NCI-H1694 treated with DMSO at 0.1 percent for 48 hours (cell line): ENCODE data around the gene ZNF679.
"Not testable (repeated sequence)": the region's sequence is repeated elsewhere in the genome, so short reads cannot be mapped to it uniquely, and the experiment has no call there.

Experiments used
- DNase-seq: peaks from one replicate; lab custom pipeline; 2025; lab: John Stamatoyannopoulos, UW

Gene ZNF679

DNA sequence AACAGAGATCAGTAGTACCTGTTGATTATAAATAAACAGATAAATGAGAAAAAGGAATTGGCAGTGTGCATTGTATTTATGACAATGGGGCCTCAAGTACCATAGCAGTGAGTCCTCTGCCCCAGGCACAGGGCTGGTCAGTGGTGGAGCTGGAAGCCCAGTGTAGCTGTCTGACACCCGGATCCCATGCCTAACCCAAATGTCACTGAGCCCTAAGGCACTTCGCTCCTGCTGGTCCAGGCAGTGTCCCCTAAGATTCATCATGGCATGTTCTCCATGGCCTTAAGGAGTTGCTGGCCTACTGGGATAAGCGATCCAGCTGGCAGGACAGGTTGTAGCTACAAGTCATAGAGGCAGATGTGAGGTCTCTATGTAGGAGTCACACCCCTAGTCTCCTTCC, 82.2 kb downstream of the ZNF679 start:
- no peak for DNase-seq

DNA sequence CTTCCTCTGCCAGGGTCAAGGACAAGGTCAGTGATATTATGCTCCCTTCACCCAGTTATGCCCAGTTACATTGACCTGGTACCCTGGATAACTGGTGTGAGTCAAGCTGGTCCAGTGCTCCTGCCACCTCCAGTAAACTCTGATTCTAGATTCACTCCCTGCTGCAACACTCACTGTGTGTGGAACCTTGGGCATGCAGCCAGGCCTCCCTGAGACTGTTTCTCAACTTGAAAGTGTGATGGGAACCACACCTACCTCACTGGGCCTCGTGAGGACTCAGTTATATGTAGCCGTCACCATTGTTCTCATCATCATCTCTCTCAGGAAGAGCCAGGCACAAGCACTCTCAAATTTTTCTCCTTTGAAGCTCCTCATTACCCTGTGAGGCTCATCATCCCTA, 84.6 kb downstream of the ZNF679 start:
- DNase-seq = no peak

DNA sequence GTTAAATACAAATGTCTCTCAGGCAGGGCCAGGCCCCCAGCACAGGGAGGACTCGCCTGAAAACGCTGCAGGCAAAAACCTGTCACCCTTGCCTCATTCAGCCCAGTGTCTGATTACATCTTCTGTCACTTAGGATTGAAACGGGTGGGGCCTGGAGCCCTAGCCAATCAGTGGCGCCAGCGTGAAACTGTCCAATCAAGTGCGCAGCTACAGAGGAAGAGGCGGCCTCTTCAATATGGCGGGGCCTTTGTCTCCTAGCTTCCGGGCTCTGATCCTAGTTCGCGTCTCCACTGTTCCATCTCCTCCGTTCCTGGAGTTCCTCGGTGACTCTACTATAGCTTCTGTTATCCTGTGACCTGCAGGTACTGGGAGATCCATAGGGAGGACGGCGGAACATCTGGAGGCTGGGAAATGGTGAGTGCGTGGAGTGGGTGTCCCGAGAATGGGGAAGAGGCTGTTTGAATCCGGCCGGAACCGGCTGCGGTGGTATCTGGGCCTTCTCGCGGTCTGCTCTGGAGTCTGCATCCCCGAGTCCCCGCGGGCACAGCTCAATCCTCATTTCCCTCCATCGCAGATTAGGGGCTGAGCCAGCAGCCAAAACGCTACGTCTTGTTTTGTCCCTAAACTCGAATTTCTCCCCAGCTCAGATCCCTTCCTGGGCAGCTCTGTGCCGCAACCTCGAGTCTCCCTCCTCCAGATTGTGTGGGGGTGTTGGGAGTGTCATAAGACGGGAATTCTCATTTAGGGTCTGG, 85.6 kb downstream of the ZNF679 start, which contains the start of gene ZNF736:
Gene ZNF736 (plus strand): TSS at position 222 of the 752 bp plus-strand sequence. CDS start 190 bp downstream, at position 412.
- DNase-seq = peak; percentile 73

DNA sequence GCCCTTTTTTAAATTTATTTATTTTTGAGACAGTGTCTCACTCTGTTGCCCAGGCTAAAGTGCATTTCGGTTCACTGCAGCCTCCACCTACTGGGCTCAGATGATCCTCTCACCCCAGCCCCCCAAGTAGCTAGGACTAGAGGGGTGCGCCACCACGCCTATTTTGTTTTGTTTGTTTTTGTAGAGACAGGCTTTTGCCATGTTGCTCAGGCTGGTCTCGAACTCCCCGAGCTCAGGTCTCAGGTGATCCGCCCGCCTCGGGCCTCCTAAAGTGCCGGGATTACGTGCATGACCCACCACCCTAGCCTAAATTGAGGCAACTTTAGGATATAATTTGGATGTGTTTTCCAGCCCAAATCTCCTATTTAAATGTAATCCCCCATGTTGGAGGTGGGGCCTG, 86.3 kb downstream of the ZNF679 start:
- DNase-seq = no peak

DNA sequence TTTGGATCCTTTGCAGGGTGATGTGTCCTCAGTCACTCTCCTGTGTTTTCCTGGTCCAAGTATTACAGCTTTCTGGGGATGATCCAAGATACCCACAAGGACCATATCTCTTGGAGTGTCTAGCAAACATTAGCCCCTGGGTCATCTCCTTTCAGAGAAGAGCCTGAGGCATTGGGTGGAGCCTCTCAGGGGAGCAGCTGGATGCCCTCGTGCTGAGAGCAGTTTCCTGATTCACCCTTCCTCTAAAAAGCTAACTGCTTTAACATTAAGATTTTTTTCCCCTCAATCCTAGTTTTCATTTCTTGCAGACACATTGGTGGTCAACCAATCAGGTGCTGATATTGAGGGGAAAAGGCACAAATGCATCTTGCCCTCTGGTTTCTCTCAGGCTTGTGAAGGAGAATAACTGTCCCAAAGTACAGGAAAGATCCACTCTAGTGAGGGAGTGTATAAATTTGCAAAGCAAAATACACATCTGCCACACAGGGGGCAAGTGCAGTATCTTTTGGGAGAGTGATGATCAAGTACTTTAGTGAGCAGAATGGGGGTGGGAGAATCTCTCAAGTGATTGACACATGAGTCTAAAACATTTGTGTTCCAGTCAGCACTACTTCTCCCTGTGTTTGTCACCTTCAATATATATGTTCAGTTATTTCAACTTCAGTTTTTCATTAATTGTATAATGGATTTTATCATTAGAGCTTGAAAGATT, 87.9 kb downstream of the ZNF679 start:
- DNase-seq = not testable (repeated sequence)
